ENCODE measurements around the gene PLXNA4.

- TF ChIP-seq POLR2A (IDR thresholded peaks at IDR 0.05; ENCODE audit: low read length) (no peak), GATA1 (IDR thresholded peaks at IDR 0.05; ENCODE audit: low read depth, low read length) (no peak)
Measured at GRCh38 chr7:132450696-132451095, 125.6 kb downstream of the PLXNA4 start.

Data from erythroblast (primary cell).